Kidney (tissue), 14 donors: ENCODE data around the gene COG7. TPM values are rescaled to one million over a fixed set of nuclear protein-coding genes. Genes with fewer than 3 reads are reported as not detected.

Experiments
- DNase-seq, 5 donors: peaks; one replicate each; pipeline ENCODE4 v3.0.0-alpha.2; 2013 to 2020
- FAIRE-seq: peaks from 2 replicates; lab custom pipeline; 2012; peaks lifted over from hg19 to GRCh38; lab: Jason Lieb, UNC
- H3K27ac ChIP-seq, 2 donors: one replicate each; pipeline ENCODE4 v1.7.0; 2013; ENCODE audit warnings: low read depth in 2 of 2, low read length in 2 of 2, inconsistent platforms in 1 of 2
- H3K27me3 ChIP-seq: one replicate; pipeline ENCODE4 v1.7.1; 2013; ENCODE audit warnings: low read length, inconsistent platforms; ENCODE audit not compliant: control insufficient read depth, insufficient read depth
- H3K36me3 ChIP-seq, 3 donors: one replicate each; pipeline versions ENCODE4 v1.7.0 to v1.7.1; 2013; ENCODE audit warnings: low read length in 3 of 3, control low read depth in 1 of 3, inconsistent platforms in 1 of 3; ENCODE audit not compliant: insufficient read depth in 3 of 3, control insufficient read depth in 2 of 3
- H3K4me1 ChIP-seq, 3 donors: one replicate each; pipeline versions ENCODE4 v1.7.0 to v1.7.1; 2013; ENCODE audit warnings: low read length in 3 of 3, inconsistent platforms in 1 of 3, low read depth in 1 of 3; ENCODE audit not compliant: control insufficient read depth in 2 of 3, insufficient read depth in 2 of 3
- H3K4me3 ChIP-seq, 3 donors: one replicate each; pipeline versions ENCODE4 v1.7.0 to v1.8.1; 2013; ENCODE audit warnings: low read length in 3 of 3, control low read depth in 1 of 3, inconsistent platforms in 1 of 3
- H3K9ac ChIP-seq, 3 donors: one replicate each; pipeline versions ENCODE4 v1.7.0 to v1.7.1; 2013; ENCODE audit warnings: low read length in 3 of 3, control low read depth in 1 of 3, inconsistent platforms in 1 of 3
- H3K9me3 ChIP-seq, 3 donors: one replicate each; pipeline versions ENCODE4 v1.7.0 to v1.7.1; 2013; ENCODE audit warnings: low read length in 3 of 3, control low read depth in 1 of 3, inconsistent platforms in 1 of 3; ENCODE audit not compliant: control insufficient read depth in 2 of 3, insufficient read depth in 1 of 3
- intact Hi-C: fragments of 100-400 bp; cut with DNase I; formaldehyde crosslinking; loops from one replicate; pipeline ENCODE4 v1.11.1; 2022
- polyA plus RNA-seq: library from polyadenylated mRNA; stranded (reverse); fragments of 350-450 nt; fragmentation: Illumina TruSeq; extraction: RNeasy Lipid Tissue Mini Kit (QIAGEN cat#74804); gene quantifications from one replicate; pipeline ENCODE4 v1.2.3, GENCODE V29; 2014; ENCODE audit warnings: low read depth, low replicate concordance; ENCODE audit not compliant: insufficient read depth
- total RNA-seq: library from RNA; stranded (reverse); fragmentation: NEBNext Ultra II Directional; extraction: Animal tissue kit (Norgen Biotek cat#: 25700); gene quantifications from one replicate; pipeline ENCODE4 v1.2.1, GENCODE V29; 2021
- TF ChIP-seq, protein P1 (sequence below): IDR thresholded peaks from 3 replicates; pipeline ENCODE4 v1.5.1; 2012; ENCODE audit warnings: mild to moderate bottlenecking, moderate library complexity, borderline replicate concordance; ENCODE audit not compliant: insufficient read depth; ENCODE audit errors: extremely low read depth
- donor health status: control.
- donor health status: control.
- donor health status: control.
- donor health status: control.
- donor health status: control.
- donor health status: DM: yes; HTN: yes; CAD: no.
- donor health status: Normal renal cell carcinoma (clear cell type).

COG7 gene
- total and polyA plus RNA-seq, 2 donors from 2014 or later, result 25.2 to 27.0 TPM

GRCh38 chr16:23408823-23409298, 44.1 kb downstream of the COG7 start:
- no peak overlapping the region for H3K4me3 ChIP-seq
- peaks cover 0 to 3% (median 0%) of the 10 kb centered on the region in 3 donors for H3K4me1 ChIP-seq
- TF ChIP-seq, protein P1, sequence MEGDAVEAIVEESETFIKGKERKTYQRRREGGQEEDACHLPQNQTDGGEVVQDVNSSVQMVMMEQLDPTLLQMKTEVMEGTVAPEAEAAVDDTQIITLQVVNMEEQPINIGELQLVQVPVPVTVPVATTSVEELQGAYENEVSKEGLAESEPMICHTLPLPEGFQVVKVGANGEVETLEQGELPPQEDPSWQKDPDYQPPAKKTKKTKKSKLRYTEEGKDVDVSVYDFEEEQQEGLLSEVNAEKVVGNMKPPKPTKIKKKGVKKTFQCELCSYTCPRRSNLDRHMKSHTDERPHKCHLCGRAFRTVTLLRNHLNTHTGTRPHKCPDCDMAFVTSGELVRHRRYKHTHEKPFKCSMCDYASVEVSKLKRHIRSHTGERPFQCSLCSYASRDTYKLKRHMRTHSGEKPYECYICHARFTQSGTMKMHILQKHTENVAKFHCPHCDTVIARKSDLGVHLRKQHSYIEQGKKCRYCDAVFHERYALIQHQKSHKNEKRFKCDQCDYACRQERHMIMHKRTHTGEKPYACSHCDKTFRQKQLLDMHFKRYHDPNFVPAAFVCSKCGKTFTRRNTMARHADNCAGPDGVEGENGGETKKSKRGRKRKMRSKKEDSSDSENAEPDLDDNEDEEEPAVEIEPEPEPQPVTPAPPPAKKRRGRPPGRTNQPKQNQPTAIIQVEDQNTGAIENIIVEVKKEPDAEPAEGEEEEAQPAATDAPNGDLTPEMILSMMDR, result no peak
- no peaks in the 10 kb centered on the region for H3K27me3 ChIP-seq
- H3K9me3 ChIP-seq, result no peaks in the 10 kb centered on the region
- H3K27ac ChIP-seq, result peak overlapping the region in 1 of 2 donors; percentile 29
- peaks cover 6 to 46% (median 18%) of the 10 kb centered on the region in 3 donors for H3K36me3 ChIP-seq
- DNase-seq (peak in 1 of 5 donors; percentile 29), FAIRE-seq (no peak)
- no peak overlapping the region for H3K9ac ChIP-seq
- intact Hi-C loops, result no loop called here

- TF ChIP-seq, protein P1, result no peak
- intact Hi-C loops, result no loop called here
- Histone ChIP-seq H3K4me1 (peaks cover 0 to 3% (median 0%) of the 10 kb centered on the region in 3 donors), H3K4me3 (no peak overlapping the region), H3K27me3 (no peaks in the 10 kb centered on the region), H3K9me3 (no peaks in the 10 kb centered on the region), H3K9ac (no peak overlapping the region), H3K27ac (peak overlapping the region in 1 of 2 donors; percentile 29), H3K36me3 (peaks cover 6 to 46% (median 16%) of the 10 kb centered on the region in 3 donors)
- no peak for FAIRE-seq
- DNase-seq, result no peak
Measured at GRCh38 chr16:23408242-23408822, 44.7 kb downstream of the COG7 start.

GRCh38 chr16:23407436-23408127, 45.4 kb downstream of the COG7 start:
- H3K9ac ChIP-seq, result no peak overlapping the region
- peaks cover 0 to 3% (median 0%) of the 10 kb centered on the region in 3 donors for H3K4me1 ChIP-seq
- peak overlapping the region in 1 of 2 donors; percentile 24 for H3K27ac ChIP-seq
- intact Hi-C loops, result no loop called here
- no peaks in the 10 kb centered on the region for H3K27me3 ChIP-seq
- TF ChIP-seq, protein P1, result no peak
- H3K4me3 ChIP-seq, result no peak overlapping the region
- H3K9me3 ChIP-seq, result no peaks in the 10 kb centered on the region
- H3K36me3 ChIP-seq, result peaks cover 6 to 39% (median 16%) of the 10 kb centered on the region in 3 donors
- DNase-seq, result no peak
- no peak for FAIRE-seq
